Thoracic aorta (tissue), 2 donors: Measurements from ENCODE around the gene POU4F1. TPM values are rescaled to one million over a fixed set of nuclear protein-coding genes. Genes with fewer than 3 reads are reported as not detected.

Experiments used
- ATAC-seq: fragments of 150-250 bp; one replicate; pipeline ENCODE4 v1.8.0; 2017; ENCODE audit warnings: low read depth; ENCODE audit not compliant: insufficient number of reproducible peaks, low FRiP score
- DNase-seq: peaks from one replicate; pipeline ENCODE4 v3.0.0-alpha.2; 2020; ENCODE audit warnings: low spot score
- H3K27ac ChIP-seq, 2 donors: fragments of 200-600 bp; sonication (generic); 1 replicate in 1 of 2; 2 replicates in 1 of 2; pipeline ENCODE4 v1.5.1; 2016; ENCODE audit warnings: mild to moderate bottlenecking in 2 of 2, moderate library complexity in 2 of 2
- H3K27me3 ChIP-seq: fragments of 200-600 bp; sonication (generic); replicated peaks from 2 replicates; pipeline ENCODE4 v1.6.0; 2016; ENCODE audit warnings: mild to moderate bottlenecking; ENCODE audit not compliant: insufficient read depth
- H3K36me3 ChIP-seq: fragments of 200-600 bp; sonication (generic); one replicate; pipeline ENCODE4 v1.5.1; 2016
- H3K4me1 ChIP-seq, 2 donors: fragments of 200-600 bp; sonication (generic); 1 replicate in 1 of 2; 2 replicates in 1 of 2; pipeline versions ENCODE4 v1.5.1 to v1.6.0; 2016; ENCODE audit warnings: low read depth in 2 of 2, mild to moderate bottlenecking in 1 of 2; ENCODE audit not compliant: control insufficient read depth in 1 of 2
- H3K4me3 ChIP-seq: fragments of 200-600 bp; sonication (generic); 2 replicates; pipeline ENCODE4 v1.5.1; 2016; ENCODE audit warnings: mild to moderate bottlenecking
- H3K9me3 ChIP-seq: fragments of 200-600 bp; sonication (generic); 2 replicates; pipeline ENCODE4 v1.5.1; 2016
- CTCF ChIP-seq: fragments of 200-600 bp; sonication (generic); IDR thresholded peaks from one replicate; pipeline ENCODE4 v1.5.1; 2019; ENCODE audit warnings: antibody characterized with exemption
- total RNA-seq, 2 donors: library from RNA; depleted of rRNA; stranded (reverse); fragments of >200 nt; gene quantifications; one replicate each; pipeline versions ENCODE4 v1.1.0 to v1.2.3, GENCODE V29; 2016

The POU4F1 gene
- total RNA-seq, 2 donors from 2014 or later, result 1.1 TPM; not detected in 1

- Histone ChIP-seq H3K27ac (no peak overlapping the region), H3K36me3 (no peaks in the 10 kb centered on the region), H3K9me3 (no peaks in the 10 kb centered on the region), H3K27me3 (no peaks in the 10 kb centered on the region), H3K4me1 (no peaks in the 10 kb centered on the region), H3K4me3 (no peak overlapping the region)
- no peak for DNase-seq
- TF ChIP-seq CTCF, result no peak
- no peak for ATAC-seq
Measured at GRCh38 chr13:78569029-78569428, 34.3 kb downstream of the POU4F1 start.

GRCh38 chr13:78566631-78567030 is 36.7 kb downstream of the POU4F1 start:
- ATAC-seq (no peak), DNase-seq (no peak)
- TF ChIP-seq CTCF, result no peak
- H3K27ac ChIP-seq, result no peak overlapping the region
- H3K4me3 ChIP-seq, result no peak overlapping the region
- no peaks in the 10 kb centered on the region for H3K27me3 ChIP-seq
- no peaks in the 10 kb centered on the region for H3K9me3 ChIP-seq
- no peaks in the 10 kb centered on the region for H3K4me1 ChIP-seq
- no peaks in the 10 kb centered on the region for H3K36me3 ChIP-seq

GRCh38 chr13:78562237-78562889 is 41.0 kb downstream of the POU4F1 start:
- no peaks in the 10 kb centered on the region for H3K36me3 ChIP-seq
- no peak overlapping the region for H3K4me3 ChIP-seq
- TF ChIP-seq CTCF, result no peak
- no peaks in the 10 kb centered on the region for H3K27me3 ChIP-seq
- no peak overlapping the region for H3K27ac ChIP-seq
- ATAC-seq, result no peak
- no peaks in the 10 kb centered on the region for H3K4me1 ChIP-seq
- no peak for DNase-seq
- no peaks in the 10 kb centered on the region for H3K9me3 ChIP-seq

Other genes starting within 250 kb of the POU4F1 start
- gene OBI1, start 55.6 kb upstream of the POU4F1 start, total RNA-seq, result 10 to 100 TPM in 1 of 2 donors, 1 to 10 TPM in 1; 9.3 to 10.2 TPM